ENCODE data around the gene MICU1. TPM values are rescaled to one million over a fixed set of nuclear protein-coding genes. Genes with fewer than 3 reads are reported as not detected.

MICU1 gene
- total RNA-seq, 1 donor from 2014 or later: 29.2 TPM

GRCh38 chr10:72423426-72423825 lies 202.5 kb downstream of the MICU1 start:
- intact Hi-C loops (cut with DNase I): no loop called here
- H3K36me3 ChIP-seq: peaks cover 0 to 17% of the 10 kb centered on the region in 2 donors

GRCh38 chr10:72421885-72422540 lies 203.9 kb downstream of the MICU1 start:
- no peak for DNase-seq (ENCODE audit: extremely low spot score in 2 of 2)
- no peak overlapping the region for H3K27ac ChIP-seq
- no peaks in the 10 kb centered on the region for H3K9me3 ChIP-seq
- H3K4me3 ChIP-seq: no peak overlapping the region
- peaks cover 0 to 17% of the 10 kb centered on the region in 2 donors for H3K36me3 ChIP-seq
- no peaks in the 10 kb centered on the region for H3K27me3 ChIP-seq
- intact Hi-C loops (cut with DNase I): no loop called here
- no peak for TF ChIP-seq POLR2AphosphoS5 (IDR thresholded peaks at IDR 0.05; ENCODE audit: insufficient read depth in 1 of 2, low read depth in 1 of 2)
- TF ChIP-seq POLR2A (IDR thresholded peaks at IDR 0.05): no peak
- TF ChIP-seq, protein P1, sequence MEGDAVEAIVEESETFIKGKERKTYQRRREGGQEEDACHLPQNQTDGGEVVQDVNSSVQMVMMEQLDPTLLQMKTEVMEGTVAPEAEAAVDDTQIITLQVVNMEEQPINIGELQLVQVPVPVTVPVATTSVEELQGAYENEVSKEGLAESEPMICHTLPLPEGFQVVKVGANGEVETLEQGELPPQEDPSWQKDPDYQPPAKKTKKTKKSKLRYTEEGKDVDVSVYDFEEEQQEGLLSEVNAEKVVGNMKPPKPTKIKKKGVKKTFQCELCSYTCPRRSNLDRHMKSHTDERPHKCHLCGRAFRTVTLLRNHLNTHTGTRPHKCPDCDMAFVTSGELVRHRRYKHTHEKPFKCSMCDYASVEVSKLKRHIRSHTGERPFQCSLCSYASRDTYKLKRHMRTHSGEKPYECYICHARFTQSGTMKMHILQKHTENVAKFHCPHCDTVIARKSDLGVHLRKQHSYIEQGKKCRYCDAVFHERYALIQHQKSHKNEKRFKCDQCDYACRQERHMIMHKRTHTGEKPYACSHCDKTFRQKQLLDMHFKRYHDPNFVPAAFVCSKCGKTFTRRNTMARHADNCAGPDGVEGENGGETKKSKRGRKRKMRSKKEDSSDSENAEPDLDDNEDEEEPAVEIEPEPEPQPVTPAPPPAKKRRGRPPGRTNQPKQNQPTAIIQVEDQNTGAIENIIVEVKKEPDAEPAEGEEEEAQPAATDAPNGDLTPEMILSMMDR (IDR thresholded peaks at IDR 0.05): no peak
- no peaks in the 10 kb centered on the region for H3K4me1 ChIP-seq

More at GRCh38 chr10:72423426-72423825, 202.5 kb downstream of the MICU1 start:
- no peak overlapping the region for H3K4me3 ChIP-seq
- no peak for DNase-seq (ENCODE audit: extremely low spot score in 2 of 2)
- no peaks in the 10 kb centered on the region for H3K9me3 ChIP-seq
- TF ChIP-seq POLR2AphosphoS5 (IDR thresholded peaks at IDR 0.05; ENCODE audit: insufficient read depth in 1 of 2, low read depth in 1 of 2): no peak
- TF ChIP-seq, protein P1 (IDR thresholded peaks at IDR 0.05): no peak
- no peak for TF ChIP-seq POLR2A (IDR thresholded peaks at IDR 0.05)
- no peaks in the 10 kb centered on the region for H3K4me1 ChIP-seq
- no peak overlapping the region for H3K27ac ChIP-seq
- H3K27me3 ChIP-seq: no peaks in the 10 kb centered on the region

DNA sequence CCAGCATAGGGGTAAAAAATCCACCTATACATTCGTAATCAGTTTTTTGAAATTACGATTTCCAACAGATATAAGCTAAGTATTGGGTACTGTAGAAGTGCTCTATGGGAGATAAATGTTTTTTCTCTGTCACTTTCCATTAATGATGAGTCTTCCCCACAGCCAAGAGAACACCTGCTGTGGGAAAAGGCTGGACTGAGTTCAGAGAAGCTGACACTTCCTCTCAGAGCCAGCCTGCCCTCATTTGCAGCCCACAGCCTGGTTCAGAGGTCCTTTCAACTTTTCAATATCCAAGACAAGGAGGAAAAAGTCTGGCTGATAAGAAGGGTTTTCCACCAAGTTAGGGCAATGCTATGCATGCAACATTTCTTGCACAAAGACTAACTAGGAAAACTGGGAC lies 206.6 kb downstream of the MICU1 start:
- Histone ChIP-seq H3K36me3 (peaks cover 0 to 17% of the 10 kb centered on the region in 2 donors), H3K4me3 (no peak overlapping the region), H3K9me3 (no peaks in the 10 kb centered on the region), H3K27ac (no peak overlapping the region), H3K27me3 (no peaks in the 10 kb centered on the region), H3K4me1 (no peaks in the 10 kb centered on the region)
- no peak for TF ChIP-seq POLR2A (IDR thresholded peaks at IDR 0.05)
- intact Hi-C loops (cut with DNase I): no loop called here
- DNase-seq (ENCODE audit: extremely low spot score in 2 of 2): no peak

DNA sequence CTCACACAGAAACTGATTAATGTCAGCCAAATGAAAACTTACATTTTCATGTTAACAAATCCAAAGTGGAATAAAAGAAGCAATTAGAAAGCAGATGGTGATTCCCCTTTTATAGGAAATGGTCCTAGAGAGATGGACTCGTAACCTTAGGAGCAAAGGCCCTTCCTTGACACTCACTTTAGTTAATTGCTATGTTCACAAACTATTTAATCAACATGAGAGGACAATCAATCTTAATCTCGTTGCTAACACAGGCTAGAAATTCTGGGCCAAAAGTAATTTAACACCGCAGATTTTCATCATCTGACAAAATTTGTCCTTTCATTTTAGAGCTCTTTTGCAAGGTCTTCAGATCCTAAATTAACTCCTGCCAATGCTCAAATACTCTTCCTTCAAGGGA lies 207.2 kb downstream of the MICU1 start:
- TF ChIP-seq POLR2AphosphoS5 (IDR thresholded peaks at IDR 0.05; ENCODE audit: insufficient read depth in 1 of 2, low read depth in 1 of 2): no peak
- TF ChIP-seq, protein P1 (IDR thresholded peaks at IDR 0.05): no peak
- no peak for TF ChIP-seq POLR2A (IDR thresholded peaks at IDR 0.05)
- Histone ChIP-seq H3K27me3 (no peaks in the 10 kb centered on the region), H3K4me1 (no peaks in the 10 kb centered on the region), H3K27ac (no peak overlapping the region), H3K9me3 (no peaks in the 10 kb centered on the region), H3K4me3 (no peak overlapping the region), H3K36me3 (peaks cover 0 to 17% of the 10 kb centered on the region in 2 donors)
- no peak for DNase-seq (ENCODE audit: extremely low spot score in 2 of 2)
- intact Hi-C loops (cut with DNase I): no loop called here

GRCh38 chr10:72417971-72418370 lies 207.9 kb downstream of the MICU1 start:
- peaks cover 0 to 17% of the 10 kb centered on the region in 2 donors for H3K36me3 ChIP-seq

More at GRCh38 chr10:72417971-72418370, 207.9 kb downstream of the MICU1 start:
- TF ChIP-seq POLR2AphosphoS5 (IDR thresholded peaks at IDR 0.05; ENCODE audit: insufficient read depth in 1 of 2, low read depth in 1 of 2) (no peak), POLR2A (IDR thresholded peaks at IDR 0.05) (no peak)
- TF ChIP-seq, protein P1 (IDR thresholded peaks at IDR 0.05): no peak
- Histone ChIP-seq H3K27me3 (no peaks in the 10 kb centered on the region), H3K9me3 (no peaks in the 10 kb centered on the region), H3K4me1 (no peaks in the 10 kb centered on the region), H3K27ac (no peak overlapping the region), H3K4me3 (no peak overlapping the region)
- intact Hi-C loops (cut with DNase I): no loop called here
- no peak for DNase-seq (ENCODE audit: extremely low spot score in 2 of 2)
